Measurements from ENCODE around the gene ANXA6.
A peak's percentile ranks its signal among the peaks of the same experiment; 100 is the strongest.

Gene ANXA6

DNA sequence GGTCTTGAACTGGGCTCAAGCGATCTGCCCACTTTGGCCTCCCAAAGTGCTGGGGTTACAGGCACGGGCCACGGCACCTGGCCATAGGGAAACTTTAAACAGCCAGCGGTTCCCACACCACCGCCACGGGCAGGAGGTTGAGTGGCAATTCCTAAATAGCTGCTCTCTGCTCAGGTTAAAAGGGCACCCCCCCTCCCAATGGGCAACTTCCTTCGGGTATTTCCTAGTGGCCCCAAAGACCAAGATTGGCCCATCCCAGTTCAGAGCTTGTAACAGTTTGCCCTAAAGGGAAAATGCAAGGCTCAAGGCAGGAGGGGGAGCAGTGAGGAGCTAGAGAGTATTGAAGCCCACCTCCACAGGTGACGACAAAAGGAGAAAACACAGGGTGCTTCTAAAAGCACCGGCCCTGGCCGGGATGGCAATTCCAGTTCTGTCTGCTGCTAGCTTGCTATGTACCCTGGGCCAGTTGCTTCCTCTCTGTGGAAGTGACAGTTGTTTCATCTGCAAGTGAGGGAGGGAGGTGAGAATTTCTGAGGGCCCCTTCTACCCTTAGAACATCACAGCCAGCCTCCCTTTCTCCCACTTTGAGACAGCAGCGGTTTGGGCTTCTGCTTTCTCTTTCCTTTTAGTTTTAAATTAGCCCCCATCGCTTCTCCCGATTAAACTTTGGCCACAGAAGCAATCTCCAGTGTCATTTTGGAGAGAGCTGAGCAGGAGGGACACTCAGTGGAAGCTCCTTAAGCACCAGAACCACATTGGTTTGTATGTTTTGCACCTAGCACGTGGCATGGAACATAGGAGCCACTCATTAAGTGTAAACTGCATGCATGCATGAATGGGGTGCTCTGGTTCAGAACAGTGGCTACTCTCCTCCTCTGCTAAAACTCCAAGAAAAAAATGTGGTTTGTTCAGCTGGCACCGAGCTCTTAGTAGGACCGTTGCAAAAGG lies 59.5 kb downstream of the ANXA6 start:
- peak in 1 of 2 donors; percentile 68 for DNase-seq

DNA sequence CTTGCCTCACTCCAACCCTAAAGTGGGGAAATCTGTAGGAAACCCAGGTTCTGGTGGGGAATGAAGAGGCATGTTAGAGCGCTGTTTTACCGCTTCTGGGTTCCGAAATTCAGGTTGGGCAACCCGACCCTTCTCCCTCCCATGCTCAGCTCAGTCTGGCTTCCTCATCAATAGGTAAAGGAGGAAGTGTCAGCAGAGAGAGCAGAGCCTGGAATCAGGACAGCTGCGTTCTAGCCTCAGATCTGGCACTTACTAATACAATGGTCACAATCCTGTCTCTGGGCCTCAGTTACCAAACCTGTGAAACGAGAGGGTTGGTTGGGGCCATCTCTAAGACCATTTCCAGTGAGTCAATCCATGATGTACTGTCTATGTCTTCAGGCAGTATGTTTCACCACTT lies 60.5 kb downstream of the ANXA6 start:
- no peak for DNase-seq

DNA sequence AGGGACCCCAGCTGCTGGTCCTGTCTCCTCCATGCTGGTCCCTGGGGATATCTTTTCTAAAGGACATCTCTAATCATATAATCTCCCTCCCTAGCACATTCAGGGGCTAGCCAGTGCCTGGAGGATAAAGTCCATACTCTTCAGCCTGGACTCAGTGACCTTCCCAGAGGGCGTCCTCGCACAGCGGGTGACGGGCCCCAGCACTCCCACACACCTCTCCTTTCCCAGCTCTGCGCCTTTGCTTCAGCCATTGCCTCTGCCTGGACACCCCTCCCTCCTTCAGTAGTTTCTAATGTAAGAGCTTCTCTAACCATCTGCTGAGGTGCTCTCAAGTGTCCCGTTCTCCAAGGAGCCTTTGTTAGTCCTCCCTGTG lies 61.6 kb downstream of the ANXA6 start:
- DNase-seq = no peak

DNA sequence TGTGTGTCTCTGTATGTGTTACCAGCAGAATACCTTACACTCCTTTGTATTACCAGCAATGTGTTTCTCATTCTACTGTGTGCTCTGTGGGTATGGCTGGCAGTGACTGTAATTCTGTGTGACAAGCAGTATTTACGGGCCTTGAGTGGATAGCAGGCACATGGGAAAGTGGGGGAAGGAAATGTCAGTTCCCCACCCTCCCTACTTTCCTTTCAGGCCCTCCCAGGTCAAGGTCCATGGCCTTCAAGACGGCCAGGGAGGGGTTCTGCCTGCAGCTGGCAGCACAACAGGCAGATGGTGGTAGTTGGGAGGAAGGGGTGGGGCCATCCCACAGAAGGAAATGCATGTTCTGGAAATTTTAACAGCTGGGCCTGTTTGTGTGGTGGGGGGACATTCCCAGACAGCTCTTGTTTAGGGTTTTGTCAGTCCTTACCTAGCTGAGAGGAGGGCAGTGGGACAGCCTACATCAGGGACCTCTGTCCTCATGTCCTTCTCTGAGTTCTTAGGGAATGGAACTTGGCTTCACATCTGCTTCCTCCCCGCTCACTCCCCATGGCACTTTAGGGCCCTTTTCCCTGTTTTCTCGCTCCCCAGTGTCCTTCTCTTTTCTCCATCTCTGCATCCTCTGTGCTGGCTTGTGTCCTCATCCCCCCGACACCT lies 62.1 kb downstream of the ANXA6 start:
- peak in 1 of 2 donors; percentile 22 for DNase-seq

DNA sequence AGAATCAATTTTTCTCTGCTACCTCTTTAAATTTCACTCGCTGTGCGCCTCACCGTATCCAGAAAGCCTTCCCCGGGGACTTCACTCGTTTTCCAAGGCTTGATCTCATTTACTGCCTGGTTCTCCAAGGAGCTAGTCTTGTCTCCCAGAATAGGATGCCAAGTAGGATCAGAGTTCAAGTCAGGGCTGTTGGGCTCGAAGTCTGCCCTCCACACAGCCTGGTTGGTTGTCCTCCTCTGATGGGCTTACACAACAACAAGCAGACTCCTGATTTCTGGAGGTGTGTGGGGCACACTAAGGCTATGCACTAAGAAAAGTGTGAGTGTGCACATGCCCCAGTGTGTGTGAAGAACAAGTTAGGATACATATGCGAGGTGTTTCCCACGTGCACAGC lies 62.7 kb downstream of the ANXA6 start:
- DNase-seq = no peak

DNA sequence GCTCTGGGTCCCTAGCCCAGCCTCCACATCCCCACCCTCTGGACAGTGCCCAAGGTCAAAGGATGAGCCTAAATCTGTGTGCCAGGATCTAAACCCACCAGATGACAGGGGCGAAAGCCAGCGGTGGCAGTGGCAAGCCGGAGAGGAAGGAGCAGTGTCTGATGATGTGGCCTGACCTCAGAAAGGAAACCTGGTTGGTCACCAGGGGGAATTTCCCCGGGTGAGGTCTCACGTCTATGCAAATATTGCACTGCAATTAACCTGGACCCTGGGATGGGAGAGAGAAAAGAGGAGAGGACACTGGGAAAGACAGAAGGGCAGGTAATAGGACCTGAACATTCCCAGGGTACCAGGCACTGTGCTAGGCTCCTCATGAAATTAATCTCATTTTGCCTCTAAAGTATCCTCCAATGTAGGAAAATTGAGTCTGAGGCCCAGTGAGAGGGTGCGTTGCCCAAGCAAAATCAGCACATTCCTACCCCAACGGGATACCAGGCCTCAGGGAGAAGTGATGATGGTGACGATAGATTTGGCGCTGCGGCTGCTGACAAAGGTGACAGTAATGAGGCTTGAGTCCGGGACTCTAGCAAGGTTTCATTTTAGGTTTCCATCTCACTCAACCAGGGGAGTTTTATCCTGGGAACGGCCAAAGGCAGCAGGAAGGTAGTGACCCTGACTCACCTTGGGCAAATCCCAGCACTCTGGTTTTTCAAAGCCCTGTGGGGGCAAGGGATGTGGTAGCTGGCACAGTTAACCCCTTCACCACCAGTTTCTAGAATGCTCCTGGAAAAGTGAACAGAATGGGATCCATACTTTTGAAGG lies 63.3 kb downstream of the ANXA6 start:
- DNase-seq = peak; percentile 28 to 50

DNA sequence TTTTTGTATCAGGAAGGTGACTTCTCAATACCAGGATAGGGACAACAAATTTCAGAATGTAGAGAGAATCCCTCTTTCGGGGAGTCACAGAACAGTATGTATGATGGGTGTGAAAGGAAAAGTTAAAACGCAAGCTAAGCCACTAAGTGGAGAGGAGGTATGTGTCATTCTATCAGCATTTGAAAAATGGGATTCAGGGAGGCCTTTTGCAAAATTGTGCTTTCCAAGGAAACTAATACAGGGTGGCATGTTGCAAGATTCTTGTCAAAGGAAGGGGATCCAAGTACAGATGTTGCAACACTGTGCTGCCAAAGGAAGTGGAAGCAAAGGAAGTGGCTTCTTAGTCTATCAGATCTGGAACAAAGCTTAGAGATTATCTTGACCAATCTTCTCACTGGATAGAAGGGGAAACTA lies 64.1 kb downstream of the ANXA6 start:
- peak in 1 of 2 donors; percentile 7 for DNase-seq

DNA sequence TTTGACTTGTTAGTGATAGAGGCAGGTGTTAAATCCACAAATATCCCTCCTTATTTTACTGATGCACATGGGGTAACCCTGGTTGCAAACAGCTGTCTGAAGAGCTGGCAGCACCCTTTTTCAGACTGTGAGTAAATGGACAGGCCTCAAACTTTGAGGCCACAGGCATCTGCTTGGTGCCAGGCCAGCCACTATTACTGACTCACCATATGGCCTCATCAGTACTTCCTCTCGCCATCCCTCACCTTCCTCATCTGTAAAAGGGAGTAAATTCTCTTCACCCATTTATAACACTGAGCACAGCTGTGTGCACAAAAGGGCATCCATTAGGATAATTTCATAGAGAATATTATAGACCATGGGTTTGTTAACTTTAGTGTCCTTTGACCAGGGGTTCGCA lies 64.8 kb downstream of the ANXA6 start:
- peak in 1 of 2 donors; percentile 35 for DNase-seq

DNA sequence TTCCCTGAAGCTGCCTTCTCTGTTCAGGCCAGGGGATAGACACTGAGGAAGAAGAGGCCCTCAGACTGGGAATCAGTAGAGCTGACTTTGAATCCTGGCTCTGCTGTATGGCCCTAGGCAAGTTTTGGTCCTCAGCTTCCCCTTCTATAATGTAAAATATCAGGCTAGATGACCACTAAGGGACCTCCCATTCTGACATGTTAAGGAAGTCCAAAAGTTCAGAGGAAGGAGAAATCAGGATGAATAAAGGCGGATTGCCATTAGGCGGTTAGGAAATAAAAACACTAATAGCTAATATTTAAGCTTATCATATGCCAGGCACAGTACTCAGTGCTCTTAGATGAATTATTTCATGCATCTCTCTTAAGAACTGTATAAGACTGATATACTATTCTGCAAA lies 67.9 kb downstream of the ANXA6 start:
- DNase-seq = no peak

DNA sequence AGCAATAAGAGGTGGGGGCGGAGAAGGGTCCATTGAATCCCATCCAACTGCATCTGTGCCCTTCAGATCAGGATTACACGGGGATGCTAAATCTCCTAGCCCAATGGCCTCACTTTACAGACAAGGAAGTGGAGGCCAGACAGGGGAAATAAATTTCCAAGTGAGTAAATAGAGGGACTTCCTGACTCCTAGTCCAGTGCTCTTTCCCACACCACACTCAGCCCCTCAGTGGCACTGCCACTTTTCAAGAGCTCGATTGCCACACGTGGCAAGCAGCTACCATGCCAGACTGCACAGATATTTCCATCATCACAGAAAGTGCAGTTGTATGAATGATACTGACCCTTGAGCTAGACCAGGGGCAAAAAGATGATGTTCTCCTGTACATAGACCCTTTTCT lies 68.6 kb downstream of the ANXA6 start:
- no peak for DNase-seq

DNA sequence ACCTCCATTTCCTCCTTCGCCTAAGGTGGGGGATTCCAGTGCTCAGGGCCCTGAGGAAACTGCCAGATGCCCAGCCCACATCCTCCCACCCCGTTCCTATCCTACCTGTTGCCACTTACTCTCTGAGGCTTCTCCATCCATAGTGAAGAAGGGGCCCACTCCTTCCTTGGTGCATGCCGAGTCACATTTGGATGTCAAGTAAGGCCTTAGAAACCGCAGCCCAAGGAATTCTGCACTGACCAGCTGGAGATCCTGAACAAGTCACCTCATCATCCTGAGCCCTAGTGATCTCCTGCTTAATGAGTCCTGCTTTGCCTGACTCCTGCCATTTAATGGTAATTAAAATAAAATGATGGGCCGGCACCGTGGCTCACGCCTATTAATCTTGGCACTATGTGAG lies 70.1 kb downstream of the ANXA6 start:
- DNase-seq = no peak

DNA sequence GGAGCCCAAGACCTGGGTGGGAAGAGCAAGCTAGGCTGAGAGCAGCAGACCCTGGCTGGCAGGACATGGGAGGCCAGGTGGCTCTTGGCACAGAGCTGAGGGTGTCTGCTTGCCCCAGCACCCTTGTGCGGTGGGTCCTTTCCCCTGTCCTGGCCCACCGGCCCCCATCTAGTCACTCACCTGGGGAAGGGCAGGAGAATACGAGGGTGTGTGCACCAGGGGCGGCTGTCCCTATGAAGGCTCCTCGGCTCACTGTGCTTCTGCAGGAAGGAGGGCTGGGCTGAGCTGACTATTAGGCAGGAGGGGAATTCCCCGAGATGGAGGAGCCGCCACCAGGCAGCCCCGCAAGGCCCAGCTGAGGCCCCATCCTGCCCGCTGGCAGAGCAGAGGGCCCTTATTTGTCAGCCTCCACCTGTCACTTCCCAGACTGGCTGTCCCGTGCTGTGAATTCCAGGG lies 70.6 kb downstream of the ANXA6 start:
- peak; percentile 23 to 27 for DNase-seq

DNA sequence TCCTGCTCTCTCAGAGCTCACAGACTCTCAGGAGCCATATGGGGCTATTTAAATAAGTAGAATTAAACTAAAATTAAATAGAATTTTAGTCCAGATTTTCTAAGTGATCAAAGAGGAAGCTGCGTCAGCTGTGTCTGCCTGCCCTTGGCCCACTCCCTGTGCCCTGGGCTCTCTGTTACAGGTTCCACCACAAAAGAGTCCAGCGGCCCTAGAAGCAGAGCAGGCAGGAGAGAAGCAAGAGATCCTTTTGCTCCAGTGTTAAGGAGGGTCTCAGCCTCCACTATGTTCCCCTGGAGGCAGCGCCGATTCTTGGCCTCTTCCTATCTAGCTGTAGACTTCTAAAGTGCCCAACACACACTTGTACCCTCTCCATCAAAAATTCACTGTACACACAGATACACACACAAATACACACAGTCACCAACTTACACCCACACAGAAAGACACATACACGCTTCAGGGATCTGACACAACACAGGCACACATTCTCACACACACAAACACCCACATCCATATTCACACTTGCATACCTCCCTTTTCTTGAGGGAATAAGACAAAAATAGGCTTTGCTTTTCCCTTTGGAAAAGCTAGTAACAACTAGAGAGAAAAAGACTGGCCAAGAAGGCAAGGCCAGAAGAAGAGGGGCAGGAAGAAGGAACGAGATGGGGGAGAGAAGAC lies 71.2 kb downstream of the ANXA6 start:
- DNase-seq = no peak

DNA sequence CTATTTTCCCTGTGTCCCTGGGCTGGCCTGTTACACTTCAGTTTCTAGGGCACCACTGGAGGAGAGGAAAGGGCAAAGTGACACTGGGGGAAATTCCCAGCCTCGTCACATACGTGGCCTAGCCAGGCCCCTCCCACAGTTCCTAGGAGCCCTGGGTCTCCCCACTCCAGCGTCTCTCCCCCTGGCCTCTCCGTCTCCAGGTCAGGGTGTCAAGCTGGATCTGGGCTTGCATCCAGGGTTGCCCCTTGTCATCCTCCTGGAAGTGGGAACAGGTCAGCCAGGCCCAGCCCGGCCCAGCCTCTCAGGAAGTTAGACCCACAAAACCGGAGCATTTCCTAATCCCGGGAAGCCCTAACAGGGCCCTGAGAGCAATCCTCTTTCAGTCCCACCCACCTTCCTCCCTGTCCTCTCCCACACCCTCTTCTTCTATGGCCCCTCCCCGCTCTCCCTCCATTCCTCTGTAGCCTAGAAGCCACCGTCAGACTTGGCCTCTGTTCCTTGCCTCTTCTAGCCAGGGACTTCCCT lies 72.0 kb downstream of the ANXA6 start:
- peak in 1 of 2 donors; percentile 46 for DNase-seq

DNA sequence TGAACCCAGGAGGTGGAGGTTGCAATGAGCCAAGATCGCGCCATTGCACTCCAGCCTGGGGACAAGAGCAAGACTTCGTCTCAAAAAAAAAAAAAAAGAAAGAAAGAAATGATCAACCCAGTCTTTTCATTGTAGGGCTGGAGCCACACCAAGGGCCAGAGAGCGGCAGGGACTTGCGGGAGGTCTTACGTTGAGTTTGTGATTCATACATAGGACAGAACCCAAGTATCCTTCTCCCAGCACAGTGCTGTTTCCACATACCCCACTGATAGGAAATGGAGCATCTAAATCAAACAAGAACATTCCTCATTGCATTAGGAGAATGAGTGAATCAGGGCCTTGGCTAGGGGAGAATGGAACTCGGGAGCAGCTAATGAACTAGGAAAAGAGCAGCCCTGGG lies 73.2 kb downstream of the ANXA6 start:
- no peak for DNase-seq

DNA sequence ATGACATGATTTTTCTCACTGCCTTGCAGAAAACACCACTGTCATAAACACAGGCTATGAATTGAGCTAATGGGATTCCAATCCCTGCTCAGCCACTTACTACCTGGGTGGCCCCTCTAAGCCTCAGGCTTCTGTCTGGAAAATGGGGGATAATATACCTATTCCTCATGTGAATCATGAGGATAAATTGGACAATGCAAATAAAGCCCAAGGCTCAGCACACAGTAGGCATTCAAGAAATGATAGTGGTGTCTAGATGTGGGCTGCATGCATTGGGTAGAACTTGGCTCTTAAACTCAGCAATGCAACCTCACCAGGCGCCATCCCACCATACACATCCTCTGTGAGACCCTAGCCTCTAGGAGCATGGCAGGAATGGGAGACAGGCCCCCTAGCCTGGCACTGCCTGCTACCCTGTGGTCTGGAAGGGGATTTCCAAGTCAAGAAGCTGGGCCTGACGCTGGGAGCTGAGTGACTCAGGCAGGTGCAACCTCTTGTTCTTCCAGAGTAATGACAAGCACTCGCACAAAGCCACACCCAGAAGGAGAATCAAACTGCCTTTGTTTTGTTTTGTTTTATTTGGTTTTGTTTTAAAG lies 74.4 kb downstream of the ANXA6 start:
- no peak for DNase-seq

DNA sequence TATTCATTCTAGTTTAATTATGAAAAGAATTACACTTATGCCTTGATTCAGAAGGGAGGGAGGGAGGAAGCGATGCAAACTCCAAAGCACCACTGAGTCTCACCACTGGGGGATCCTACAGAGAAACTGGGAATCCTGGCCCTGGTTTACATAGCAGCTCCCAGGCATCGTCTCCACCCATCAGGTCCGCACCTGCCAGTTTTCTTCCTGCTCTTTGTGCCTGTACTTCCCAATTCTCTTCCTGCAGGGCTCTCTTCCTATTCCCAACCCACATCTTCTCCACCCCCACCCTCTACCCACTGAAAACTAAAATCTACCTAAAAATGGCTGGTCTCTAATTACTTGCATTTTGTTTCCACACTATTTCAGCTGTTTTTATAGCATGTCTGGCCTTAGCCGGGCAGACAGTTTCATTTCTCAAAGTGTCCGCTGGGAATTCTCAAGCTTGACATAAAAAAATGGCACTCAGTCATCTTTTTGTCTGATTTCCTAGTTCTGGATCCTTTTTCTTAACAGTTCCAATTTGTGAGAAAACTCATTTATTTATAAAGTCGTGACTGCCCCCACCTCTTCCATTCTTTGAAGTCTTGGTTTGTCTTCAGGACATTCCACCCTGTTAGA lies 75.2 kb downstream of the ANXA6 start:
- no peak for DNase-seq

DNA sequence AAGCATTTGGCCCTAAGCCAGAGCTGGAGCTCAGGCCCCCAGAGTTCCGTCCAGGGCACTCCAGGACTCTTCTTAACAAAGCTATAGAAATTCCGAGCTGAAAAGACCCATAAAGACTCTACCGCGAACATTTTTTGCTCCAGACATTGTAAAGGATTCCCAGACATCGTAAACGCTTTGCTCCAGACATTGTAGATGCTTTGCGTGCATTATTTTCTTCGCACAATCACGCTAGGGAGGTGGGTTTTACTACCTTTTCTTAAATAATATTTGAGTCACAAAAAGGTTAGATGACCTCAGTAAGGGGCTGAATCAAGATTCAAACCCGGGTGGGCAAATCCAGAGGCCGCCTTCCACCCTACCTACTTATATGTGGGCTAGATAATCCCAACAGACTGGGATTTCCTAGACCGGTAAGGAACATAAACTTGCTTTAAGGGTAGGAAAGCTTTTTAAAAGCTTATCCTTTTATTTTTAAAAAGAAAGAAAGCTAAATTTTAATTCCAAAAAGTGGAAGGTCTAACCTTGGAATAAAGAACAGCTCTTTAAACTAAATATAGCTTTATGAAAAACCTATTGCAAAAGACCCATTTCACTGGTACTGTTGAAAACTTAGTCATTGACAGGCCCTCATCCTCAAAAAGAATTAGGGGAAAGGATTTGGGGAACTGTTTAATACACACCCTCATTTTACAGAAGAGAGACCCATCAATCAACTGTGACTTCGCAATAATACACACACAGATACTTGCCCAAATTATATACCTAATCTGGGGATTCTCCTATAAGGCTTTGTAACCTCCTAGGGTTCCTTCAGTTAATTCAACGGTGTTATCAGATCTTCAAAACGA lies 75.9 kb downstream of the ANXA6 start:
- DNase-seq = peak in 1 of 2 donors; percentile 25

DNA sequence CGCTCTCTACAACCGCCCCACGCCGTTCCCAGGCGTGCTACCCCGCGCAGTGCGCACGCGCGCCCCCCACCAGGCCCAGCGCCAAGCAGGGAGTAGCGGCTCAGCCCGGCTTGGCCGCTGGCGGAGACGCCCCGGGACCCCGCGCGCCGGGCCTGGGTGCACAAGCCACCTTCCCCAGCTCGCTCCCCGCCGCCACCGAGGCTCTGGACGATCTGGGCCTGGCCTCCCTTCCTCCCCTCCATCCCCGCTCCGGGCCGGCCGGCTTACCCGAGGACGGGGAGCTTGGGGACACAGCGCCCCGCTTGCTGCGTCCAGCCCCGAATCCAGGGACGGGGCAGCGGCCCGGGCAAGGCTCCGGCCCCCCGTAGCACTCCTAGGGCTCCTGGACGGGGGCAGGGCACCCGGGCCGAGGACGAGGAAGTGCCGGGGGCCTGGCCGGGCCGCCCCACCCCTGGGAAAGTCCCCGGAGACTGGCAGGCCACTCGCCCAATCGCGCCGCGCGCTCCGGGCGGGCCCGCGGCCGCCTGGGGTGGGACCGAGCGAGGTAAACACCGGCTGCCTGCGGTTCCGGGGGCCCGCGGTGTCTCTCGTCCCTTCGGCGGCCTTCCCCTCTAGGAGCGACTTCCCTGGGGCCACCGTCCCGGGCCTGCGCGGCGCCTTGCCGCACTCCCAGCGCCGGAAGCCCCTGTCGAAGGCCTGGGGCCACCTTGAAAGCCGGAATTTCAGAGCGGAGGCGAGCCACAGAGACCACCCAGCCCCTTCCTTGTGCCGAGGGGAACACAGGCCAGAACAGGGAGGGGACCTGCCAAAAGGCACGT lies 76.8 kb downstream of the ANXA6 start, which contains the start of gene TNIP1:
Gene TNIP1 (minus strand): TSS at position 422 of the 818 bp plus-strand sequence. CDS start 15,939 bp downstream, outside the sequence.
- DNase-seq = peak; percentile 70 to 89

All from bone marrow (tissue), 2 donors.